HG03571 (cell line): ENCODE results near the gene TRIM46.
A peak's percentile ranks its signal among the peaks of the same experiment; 100 is the strongest.

Source experiments
- ATAC-seq: cut with Tn5 transposase; IDR thresholded peaks from one replicate; pipeline ENCODE4 v1.9.1; 2021; ENCODE audit not compliant: unreplicated experiment

The TRIM46 gene

GRCh38 chr1:155171836-155172731 is 1.6 kb upstream of the TRIM46 start:
- ATAC-seq: no peak

GRCh38 chr1:155172732-155173477 is 744 bp upstream of the TRIM46 start, which contains the start of gene KRTCAP2:
KRTCAP2 (minus strand) TSS chr1:155173304; CDS start chr1:155173224, 80 bp downstream.
- ATAC-seq: no peak

GRCh38 chr1:155174324-155175280 is 953 bp downstream of the TRIM46 start:
- no peak for ATAC-seq

- no peak for ATAC-seq
Observed at GRCh38 chr1:155175281-155175926, 1.8 kb downstream of the TRIM46 start.

GRCh38 chr1:155175927-155176371 is 2.3 kb downstream of the TRIM46 start:
- no peak for ATAC-seq

GRCh38 chr1:155176544-155177071 is 3.0 kb downstream of the TRIM46 start:
- ATAC-seq: no peak

- ATAC-seq: no peak
Observed at GRCh38 chr1:155177192-155177917, 3.7 kb downstream of the TRIM46 start.

GRCh38 chr1:155177918-155178281 is 4.3 kb downstream of the TRIM46 start:
- ATAC-seq: no peak

GRCh38 chr1:155178441-155179111 is 4.9 kb downstream of the TRIM46 start:
- no peak for ATAC-seq

GRCh38 chr1:155179112-155180031 is 5.7 kb downstream of the TRIM46 start:
- ATAC-seq: no peak

- no peak for ATAC-seq
Observed at GRCh38 chr1:155181371-155182051, 7.9 kb downstream of the TRIM46 start.

GRCh38 chr1:155182052-155182550 is 8.5 kb downstream of the TRIM46 start:
- ATAC-seq: no peak

- no peak for ATAC-seq
Observed at GRCh38 chr1:155183775-155184221, 10.1 kb downstream of the TRIM46 start.

GRCh38 chr1:155184351-155184811 is 10.7 kb downstream of the TRIM46 start:
- ATAC-seq: no peak

- ATAC-seq: peak; percentile 56
Observed at GRCh38 chr1:155184835-155185782, 11.5 kb downstream of the TRIM46 start.

- no peak for ATAC-seq
Observed at GRCh38 chr1:155185783-155186066, 12.1 kb downstream of the TRIM46 start.
